OCI-LY1 (cell line): ENCODE results near the gene EPS8L2.

Experiments
- CTCF ChIP-seq: fragments of 200-600 bp; sonication (generic), shearing (Covaris generic); IDR thresholded peaks from 2 replicates; pipeline ENCODE4 v1.5.1; 2017; ENCODE audit warnings: mild to moderate bottlenecking, antibody characterized with exemption, low read length, moderate library complexity, mixed read lengths
- EZH2 ChIP-seq: fragments of 200-600 bp; sonication (generic), shearing (Covaris generic); IDR thresholded peaks from 2 replicates; pipeline ENCODE4 v1.8.0; 2017; ENCODE audit warnings: borderline replicate concordance, mixed run types, mild to moderate bottlenecking, antibody characterized with exemption, low read length, moderate library complexity, mixed read lengths

- TF ChIP-seq CTCF (no peak), EZH2 (no peak)
These were observed 61.2 kb downstream of the EPS8L2 start for GRCh38 chr11:767238-767637.
